ENCODE data around the gene HSPA1L. TPM values are rescaled to one million over a fixed set of nuclear protein-coding genes. Genes with fewer than 3 reads are reported as not detected.
"Not testable (repeated sequence)": the region's sequence is repeated elsewhere in the genome, so short reads cannot be mapped to it uniquely, and the experiment has no call there.

Gene HSPA1L
- total RNA-seq, 3 donors from 2014 or later = 1.2 to 3.4 (median 1.3) TPM

GRCh38 chr6:31811645-31812044, 3.4 kb downstream of the HSPA1L start:
- peaks cover 8% of the 10 kb centered on the region for H3K4me1 ChIP-seq (ENCODE audit: low read depth)
- H3K36me3 ChIP-seq (ENCODE audit: low read depth) = no peaks in the 10 kb centered on the region
- H3K4me3 ChIP-seq = no peak overlapping the region
- no peak for DNase-seq
- H3K9me3 ChIP-seq = no peaks in the 10 kb centered on the region
- intact Hi-C loops (cut with DNase I, micrococcal nuclease) = no loop called here
- no peak for ATAC-seq
- TF ChIP-seq CTCF (IDR thresholded peaks at IDR 0.05) = no peak

- H3K9me3 ChIP-seq; DNase-seq; H3K36me3 ChIP-seq (ENCODE audit: low read depth); H3K4me3 ChIP-seq; intact Hi-C loops (cut with DNase I, micrococcal nuclease); ATAC-seq: not testable (repeated sequence)
- H3K4me1 ChIP-seq (ENCODE audit: low read depth) = peaks cover 13% of the 10 kb centered on the region
Measured at GRCh38 chr6:31808599-31808998, 6.5 kb downstream of the HSPA1L start.

GRCh38 chr6:31806470-31807272, 8.4 kb downstream of the HSPA1L start, which contains the start of gene LSM2:
Gene LSM2, minus strand, starts transcription at chr6:31806966. Its CDS starts 209 bp downstream, at chr6:31806757.
- ATAC-seq = peak; percentile 100

GRCh38 chr6:31805939-31806469, 9.1 kb downstream of the HSPA1L start:
- H3K36me3 ChIP-seq (ENCODE audit: low read depth) = no peaks in the 10 kb centered on the region
- peak overlapping the region; percentile 23 for H3K4me3 ChIP-seq
- TF ChIP-seq CTCF (IDR thresholded peaks at IDR 0.05) = no peak
- no peaks in the 10 kb centered on the region for H3K9me3 ChIP-seq
- peak; percentile 6 for ATAC-seq
- DNase-seq = peak in 1 of 3 donors; percentile 14
- intact Hi-C loops (cut with DNase I, micrococcal nuclease) = no loop called here
- H3K4me1 ChIP-seq (ENCODE audit: low read depth) = peaks cover 8% of the 10 kb centered on the region

More at GRCh38 chr6:31806470-31807272, 8.4 kb downstream of the HSPA1L start, which contains the start of gene LSM2:
- peak; percentile 19 for TF ChIP-seq CTCF (IDR thresholded peaks at IDR 0.05)
- Histone ChIP-seq H3K4me3 (peak within 1 kb of the TSS; percentile 23), H3K9me3 (no peaks in the 10 kb centered on the region), H3K4me1 (ENCODE audit: low read depth) (peaks cover 8% of the 10 kb centered on the region), H3K36me3 (ENCODE audit: low read depth) (no peaks in the 10 kb centered on the region)
- intact Hi-C loops (cut with DNase I, micrococcal nuclease) = no loop called here
- DNase-seq = peak; percentile 97 to 98 (median 98)

GRCh38 chr6:31801031-31801927, 13.8 kb downstream of the HSPA1L start:
- H3K9me3 ChIP-seq; H3K36me3 ChIP-seq (ENCODE audit: low read depth); DNase-seq; H3K4me3 ChIP-seq; H3K4me1 ChIP-seq (ENCODE audit: low read depth); intact Hi-C loops (cut with DNase I, micrococcal nuclease); ATAC-seq: not testable (repeated sequence)

- Histone ChIP-seq H3K36me3 (ENCODE audit: low read depth) (no peaks in the 10 kb centered on the region), H3K9me3 (no peaks in the 10 kb centered on the region), H3K4me3 (no peak overlapping the region), H3K4me1 (ENCODE audit: low read depth) (peaks cover 8% of the 10 kb centered on the region)
- TF ChIP-seq CTCF (IDR thresholded peaks at IDR 0.05) = no peak
- intact Hi-C loops (cut with DNase I, micrococcal nuclease) = no loop called here
- ATAC-seq (no peak), DNase-seq (no peak)
Measured at GRCh38 chr6:31799781-31800180, 15.3 kb downstream of the HSPA1L start.

All from mucosa of descending colon (tissue), 3 donors.